ENCODE data around the gene HMGB2.
A peak's percentile ranks its signal among the peaks of the same experiment; 100 is the strongest.

The HMGB2 gene

DNA sequence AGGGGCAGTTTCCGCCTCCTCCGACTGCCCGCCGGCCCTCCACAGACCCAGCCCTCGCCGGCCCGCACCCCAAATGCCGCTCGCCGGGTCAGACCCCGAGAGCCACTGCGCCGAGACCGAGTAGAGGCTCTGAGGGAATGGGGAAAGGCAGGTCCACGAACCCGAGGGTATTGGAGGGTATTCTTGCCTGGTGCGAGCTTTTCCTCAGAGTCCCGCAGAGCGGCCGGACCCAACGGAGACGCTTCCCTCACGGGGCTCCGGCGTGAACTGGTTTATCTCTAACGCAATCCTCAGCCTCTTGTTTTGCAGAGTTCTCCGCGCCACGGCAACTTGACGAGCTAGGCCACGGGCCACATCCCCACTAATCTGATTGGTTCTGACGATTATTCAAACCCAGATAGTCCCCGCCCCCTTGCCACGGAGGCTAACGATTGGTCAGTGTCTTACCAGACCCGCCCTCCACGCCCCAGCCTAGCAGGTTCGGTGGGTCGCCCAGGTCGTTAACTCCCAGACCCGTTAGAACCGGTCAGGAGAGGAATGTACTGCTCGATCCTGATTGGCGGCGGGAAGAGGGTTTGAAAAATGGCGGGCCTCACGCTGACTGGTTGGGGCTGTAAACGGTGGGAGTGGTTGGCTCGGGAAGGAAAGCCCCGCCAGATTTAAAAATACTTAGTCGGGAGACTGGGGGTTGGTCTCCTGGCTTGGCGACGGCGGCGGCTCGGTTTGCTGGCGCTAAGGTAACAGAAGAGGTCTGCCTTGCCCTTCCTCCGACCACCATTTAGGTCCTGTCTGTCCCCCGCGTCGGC, at the start of gene HMGB2:
Gene HMGB2 (minus strand): TSS at position 274 of the 806 bp plus-strand sequence. CDS start 709 bp downstream, outside the sequence.
- DNase-seq (ENCODE audit: low spot score), result peak; percentile 100

DNA sequence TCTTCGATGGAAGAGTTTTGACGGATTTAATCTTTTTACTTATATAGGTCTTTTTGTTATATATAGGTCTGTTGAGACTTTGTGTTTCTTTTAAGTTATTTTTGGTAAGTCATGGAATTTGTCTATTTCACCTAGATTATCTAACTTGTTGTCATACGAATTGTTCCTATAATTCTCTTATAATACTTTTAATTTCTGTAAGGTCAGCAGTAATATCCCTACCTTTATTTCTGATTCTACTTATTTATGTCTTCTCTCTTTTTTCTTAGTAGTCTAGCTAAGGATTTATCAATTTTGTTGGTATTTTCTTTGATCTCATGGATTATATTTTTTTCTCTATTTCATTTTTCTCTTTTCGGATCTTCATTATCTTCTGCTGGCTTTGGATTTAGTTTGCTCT, 48.2 kb upstream of the HMGB2 start:
- no peak for DNase-seq (ENCODE audit: low spot score)

DNA sequence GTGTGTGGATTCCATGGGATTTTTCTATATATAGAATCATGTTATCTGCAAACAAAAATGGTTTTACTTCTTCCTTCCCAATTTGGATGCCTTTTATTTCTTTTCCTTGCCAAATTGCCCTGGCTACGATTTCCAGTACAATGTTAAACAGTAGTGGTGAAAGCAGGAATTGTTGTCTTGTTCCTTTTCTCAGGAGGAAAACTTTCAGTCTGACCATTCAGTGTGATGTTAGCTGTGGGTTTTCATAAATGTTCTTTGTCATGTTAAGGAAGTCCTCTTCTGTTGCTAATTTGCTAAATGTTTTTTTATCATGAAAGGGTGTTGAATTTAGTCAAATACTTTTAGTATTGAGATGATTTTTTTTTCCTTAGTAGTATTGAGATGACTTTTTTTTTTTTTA, 47.5 kb upstream of the HMGB2 start:
- DNase-seq (ENCODE audit: low spot score), result no peak

DNA sequence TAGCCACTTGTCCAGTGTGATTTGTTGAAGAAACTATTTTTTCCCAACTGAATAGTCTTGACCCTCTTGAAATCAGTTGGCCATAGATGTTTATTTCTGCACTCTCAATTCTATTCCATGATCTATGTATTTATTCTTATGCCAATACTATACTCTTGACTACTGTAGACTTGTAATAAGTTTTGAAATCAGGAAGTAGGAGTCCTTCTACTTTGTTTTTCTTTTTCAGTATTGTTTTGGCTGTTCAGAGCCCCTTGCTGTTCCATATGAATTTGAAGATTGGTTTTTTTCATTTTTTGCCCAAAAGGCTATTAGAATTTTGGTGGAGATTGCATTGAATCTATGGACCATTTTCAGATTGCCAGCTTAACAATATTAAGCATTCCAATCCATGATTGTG, 46.8 kb upstream of the HMGB2 start:
- DNase-seq (ENCODE audit: low spot score), result no peak

DNA sequence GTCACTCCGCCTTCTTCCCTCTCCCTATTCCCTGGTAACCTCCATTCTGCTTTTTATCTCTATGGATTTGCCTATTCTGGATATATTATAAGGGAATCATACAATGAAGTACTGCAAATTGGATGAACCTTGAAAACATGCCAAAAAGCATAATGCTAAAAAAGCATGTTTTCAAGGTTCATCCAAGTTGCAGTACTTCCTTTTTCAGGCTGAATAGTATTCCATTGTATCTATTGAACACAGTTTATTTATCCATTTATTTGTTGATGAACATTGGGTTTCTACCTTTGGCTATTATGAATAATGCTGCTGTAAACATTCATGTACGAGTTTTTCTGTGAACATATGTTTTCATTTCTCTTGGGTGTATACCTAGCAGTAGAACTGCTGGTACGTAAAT, 45.8 kb upstream of the HMGB2 start:
- DNase-seq (ENCODE audit: low spot score), result no peak

DNA sequence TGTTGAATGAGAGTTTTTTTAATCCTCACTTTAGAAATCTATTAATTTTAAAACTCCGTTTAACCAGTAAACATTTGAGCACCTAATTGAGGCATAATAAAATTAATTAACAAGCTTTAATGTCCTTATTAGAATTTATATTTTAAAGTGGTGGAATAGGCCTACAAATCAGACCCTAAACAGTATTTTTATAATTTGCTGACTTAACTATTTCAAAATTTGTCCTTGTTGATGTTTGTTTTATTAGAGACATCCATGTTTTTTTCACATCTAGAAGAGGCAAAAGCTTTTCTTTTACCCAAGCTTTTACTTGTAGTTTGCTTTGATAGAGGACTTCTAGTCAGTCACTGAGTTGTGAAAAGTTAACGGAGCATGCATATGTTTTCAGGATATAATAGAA, 40.4 kb upstream of the HMGB2 start:
- no peak for DNase-seq (ENCODE audit: low spot score)

DNA sequence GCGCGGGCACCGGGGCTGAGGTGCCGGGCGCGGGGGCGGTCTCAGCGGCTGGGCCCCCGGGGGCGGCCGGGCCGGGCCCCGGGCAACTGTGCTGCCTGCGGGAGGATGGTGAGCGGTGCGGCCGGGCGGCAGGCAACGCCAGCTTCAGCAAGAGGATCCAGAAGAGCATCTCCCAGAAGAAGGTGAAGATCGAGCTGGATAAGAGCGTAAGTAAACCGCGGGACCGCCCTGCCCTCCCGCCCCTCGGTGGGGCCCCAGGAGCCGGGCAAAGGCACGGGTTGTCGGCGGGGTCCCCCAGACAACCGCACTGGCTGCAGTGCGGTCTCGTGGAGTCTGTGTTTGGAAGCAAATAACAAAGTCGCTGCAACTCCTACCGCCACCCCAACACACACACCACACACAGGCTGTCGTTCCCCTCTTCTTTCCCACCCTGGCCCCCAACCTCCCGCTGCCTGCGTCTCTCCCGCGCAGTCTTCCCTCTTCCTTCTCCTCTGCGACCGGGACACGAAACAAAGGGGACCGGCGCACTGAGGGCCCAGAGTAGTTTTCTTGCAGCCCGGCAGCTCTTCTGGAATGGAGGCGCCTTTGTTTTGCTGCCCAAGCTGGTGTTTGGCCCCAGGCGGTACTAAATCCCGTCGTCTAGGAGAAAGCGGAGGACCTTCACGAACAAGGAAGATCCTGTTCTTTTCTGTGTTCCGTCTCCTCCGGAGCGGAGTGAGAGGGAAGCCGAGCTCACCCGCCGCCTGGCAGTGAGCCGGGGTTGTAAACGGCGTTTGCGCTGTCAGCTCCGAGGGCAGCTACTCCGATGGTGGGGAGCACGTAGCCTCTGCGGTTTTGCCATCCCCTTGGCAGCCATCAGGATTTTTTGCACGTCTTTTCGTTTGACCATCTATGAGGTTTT, 37.4 kb upstream of the HMGB2 start:
- peak; percentile 52 for DNase-seq (ENCODE audit: low spot score)

DNA sequence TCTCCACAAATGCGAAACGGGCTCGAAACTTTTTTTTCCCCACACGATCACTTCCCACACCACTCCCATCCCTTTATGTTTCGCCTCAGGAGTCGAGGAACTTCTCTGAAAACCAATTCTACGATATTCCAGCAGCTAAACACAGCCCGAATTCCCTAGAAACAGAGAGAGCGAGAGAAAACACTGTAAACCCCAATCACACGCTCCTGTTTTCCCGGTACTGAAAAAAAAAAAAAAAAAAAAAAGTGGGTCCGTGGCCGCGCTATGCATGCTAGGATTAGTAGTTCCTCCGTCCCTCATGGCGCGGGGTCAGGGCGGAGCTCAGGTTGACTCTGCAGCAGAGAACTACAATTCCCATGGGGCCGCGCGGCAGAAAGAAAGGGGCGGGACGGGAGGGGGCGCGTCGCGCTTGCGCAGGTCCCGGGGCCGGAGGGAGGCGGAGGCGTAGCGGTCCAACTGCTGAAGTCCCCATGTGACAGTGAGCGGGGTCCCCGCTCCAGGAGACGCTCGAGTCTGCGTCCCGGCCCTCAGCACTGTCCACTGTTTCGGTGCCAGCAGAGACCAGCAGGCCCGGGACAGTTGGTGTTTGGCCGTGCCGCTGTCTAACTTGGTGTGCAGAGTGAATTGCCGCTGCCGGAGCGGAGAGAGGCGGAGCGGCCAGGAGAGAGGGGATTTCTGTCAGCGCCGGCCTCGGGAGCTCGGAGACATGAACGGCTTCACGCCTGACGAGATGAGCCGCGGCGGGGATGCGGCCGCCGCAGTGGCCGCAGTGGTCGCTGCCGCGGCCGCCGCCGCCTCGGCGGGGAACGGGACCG, 36.5 kb upstream of the HMGB2 start, which contains the start of gene SAP30:
Gene SAP30 (plus strand): TSS at position 478 of the 815 bp plus-strand sequence. CDS start 229 bp downstream, at position 707.
- peak; percentile 96 for DNase-seq (ENCODE audit: low spot score)

GRCh38 chr4:173370130-173370476, 35.9 kb upstream of the HMGB2 start:
- peak; percentile 69 for DNase-seq (ENCODE audit: low spot score)

GRCh38 chr4:173367946-173368345, 33.8 kb upstream of the HMGB2 start:
- DNase-seq (ENCODE audit: low spot score), result no peak

GRCh38 chr4:173367285-173367684, 33.1 kb upstream of the HMGB2 start:
- DNase-seq (ENCODE audit: low spot score), result no peak

DNA sequence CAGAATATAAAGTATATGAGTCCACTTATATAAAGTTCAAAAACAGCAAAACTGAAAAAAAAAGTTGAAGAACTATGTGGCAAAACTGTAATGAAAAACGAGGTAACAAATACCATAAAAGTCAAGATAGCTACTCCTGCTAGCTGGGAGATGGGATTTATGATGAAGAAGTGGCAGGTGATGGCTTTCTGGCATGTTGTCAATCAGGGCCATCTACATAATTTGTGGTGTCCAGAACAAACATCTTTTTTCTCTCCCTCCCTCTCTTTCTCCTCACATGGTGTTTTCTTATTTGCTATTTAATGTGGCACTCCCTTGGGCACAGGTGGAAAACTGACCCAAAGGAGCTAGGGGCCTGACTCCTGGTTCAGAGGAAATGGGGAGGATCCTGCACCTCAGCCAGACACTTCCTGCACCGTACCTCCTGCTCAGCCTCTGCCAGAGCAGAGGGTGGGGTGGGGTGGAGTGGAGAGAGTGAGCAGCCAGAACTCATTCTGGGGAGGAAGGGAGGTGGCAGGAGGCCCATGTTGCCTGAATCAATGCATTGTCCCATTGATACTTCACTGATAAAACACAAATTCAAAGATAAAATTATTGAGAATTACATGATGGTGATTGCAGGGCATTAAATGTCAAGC, 31.3 kb upstream of the HMGB2 start:
- no peak for DNase-seq (ENCODE audit: low spot score)

DNA sequence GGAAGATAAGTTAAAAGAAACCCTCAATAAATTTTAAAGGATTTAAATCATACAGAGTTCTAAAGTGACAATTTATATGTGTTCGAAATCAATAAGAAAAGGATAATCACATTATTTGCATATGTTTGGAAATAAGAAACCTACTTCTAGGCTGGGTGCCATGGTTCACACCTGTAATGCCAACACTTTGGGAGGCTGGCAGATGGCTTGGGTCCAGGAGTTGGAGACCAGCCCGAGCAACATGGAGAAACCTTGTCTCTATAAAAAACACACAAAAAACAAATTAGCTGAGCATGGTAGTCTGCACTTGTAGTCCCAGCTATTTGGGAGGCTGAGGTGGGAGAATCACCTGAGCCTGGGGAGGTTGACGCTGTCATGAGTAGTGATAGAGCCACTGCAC, 28.5 kb upstream of the HMGB2 start:
- no peak for DNase-seq (ENCODE audit: low spot score)

GRCh38 chr4:173360587-173361221, 26.5 kb upstream of the HMGB2 start:
- no peak for DNase-seq (ENCODE audit: low spot score)

DNA sequence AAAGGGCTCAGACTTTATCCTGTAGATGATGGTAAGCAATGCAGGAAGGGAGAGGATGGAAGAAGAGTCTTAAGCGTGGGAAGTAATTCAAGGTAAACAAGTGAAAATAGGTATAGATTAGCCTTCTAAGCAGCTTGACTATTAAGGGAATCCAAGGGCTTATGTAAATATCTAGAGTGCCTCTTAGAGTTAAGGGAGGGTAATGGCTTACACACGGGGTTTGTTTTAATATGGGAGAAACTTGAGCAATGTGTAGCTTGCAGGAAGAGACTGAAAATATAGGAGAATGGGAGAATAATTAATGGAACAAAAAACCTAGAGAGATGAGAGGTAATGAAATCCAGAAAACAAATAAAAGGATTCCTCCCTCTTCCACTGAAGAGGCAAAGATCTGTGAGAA, 23.8 kb upstream of the HMGB2 start:
- no peak for DNase-seq (ENCODE audit: low spot score)

DNA sequence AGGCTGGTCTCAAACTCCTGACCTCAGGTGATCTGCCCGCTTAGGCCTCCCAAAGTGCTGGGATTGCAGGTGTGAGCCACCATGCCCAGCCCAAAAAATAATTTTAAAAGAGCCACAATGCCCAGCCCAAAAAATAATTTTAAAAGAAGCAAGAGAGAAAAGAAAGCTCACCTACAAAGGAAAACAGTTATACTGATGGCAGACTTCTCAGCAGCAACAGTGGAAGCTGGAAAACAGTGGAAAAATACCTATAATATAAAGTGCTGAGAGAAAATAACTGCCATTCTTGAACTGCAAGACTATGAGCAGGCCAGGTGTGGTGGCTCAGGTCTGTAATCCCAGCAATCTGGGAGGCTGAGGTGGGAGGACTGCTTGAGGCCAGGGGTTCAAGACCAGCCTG, 13.3 kb upstream of the HMGB2 start:
- DNase-seq (ENCODE audit: low spot score), result no peak

GRCh38 chr4:173346074-173346473, 11.9 kb upstream of the HMGB2 start:
- DNase-seq (ENCODE audit: low spot score), result no peak

DNA sequence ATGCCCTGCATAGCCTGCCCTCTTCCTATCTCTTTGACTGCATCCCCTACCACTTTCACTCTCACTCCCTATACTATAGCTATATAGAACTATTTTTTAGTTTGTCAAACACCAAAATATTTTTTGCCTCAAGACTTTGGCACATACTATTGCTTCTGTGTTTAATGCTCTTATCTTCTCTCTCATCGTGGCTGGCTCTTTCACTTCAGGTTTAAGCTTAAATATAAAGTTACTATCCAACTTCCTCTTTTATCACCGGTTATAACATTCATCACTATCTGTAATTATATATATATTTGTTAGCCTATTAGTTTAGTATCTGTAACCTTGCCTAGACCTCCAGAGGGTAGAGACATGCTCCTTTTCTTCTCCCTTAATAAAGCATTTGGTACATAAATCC, 11.5 kb upstream of the HMGB2 start:
- no peak for DNase-seq (ENCODE audit: low spot score)

- no peak for DNase-seq (ENCODE audit: low spot score)
Observed at GRCh38 chr4:173343832-173344397, 9.8 kb upstream of the HMGB2 start.

DNA sequence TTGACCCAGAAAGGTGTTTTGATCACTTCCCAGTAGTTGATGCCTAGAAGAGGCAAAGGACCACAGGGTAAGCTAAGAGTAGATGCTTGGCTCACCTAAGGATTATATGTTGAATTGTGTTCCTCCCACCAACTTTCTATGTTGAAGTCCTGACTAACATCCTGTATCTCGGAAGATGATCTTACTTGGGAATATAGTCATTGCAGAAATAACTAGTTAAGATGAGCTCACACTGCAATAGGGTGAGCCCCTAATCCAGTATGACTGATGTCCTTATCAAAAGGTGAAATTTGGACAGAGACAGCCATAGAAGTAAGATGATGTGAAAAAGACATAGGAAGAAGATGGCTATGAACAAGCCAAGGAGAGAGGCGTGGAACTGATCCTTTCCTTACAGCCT, 3.3 kb upstream of the HMGB2 start:
- DNase-seq (ENCODE audit: low spot score), result no peak

Measured in germinal center (tissue), 1 donor.